Central memory CD8-positive, alpha-beta T cell (primary cell): ENCODE data around the gene PPP2R2D.
"Not testable (repeated sequence)": the region's sequence is repeated elsewhere in the genome, so short reads cannot be mapped to it uniquely, and the experiment has no call there.

Experiments
- ATAC-seq: fragments of 150-1000 bp; cut with Tn5 transposase; replicated peaks from 2 replicates; pipeline ENCODE4 v1.10.0; 2022; ENCODE audit warnings: mild to moderate bottlenecking, moderate FRiP score, moderate number of reproducible peaks; ENCODE audit not compliant: poor library complexity, severe bottlenecking; ENCODE audit errors: extremely low read depth
- DNase-seq, 2 donors: peaks; one replicate each; pipeline ENCODE4 v3.0.0; 2021; ENCODE audit warnings: low spot score in 2 of 2
- H3K27ac Mint-ChIP-seq: one replicate; pipeline ENCODE4 v1.8.0; 2022; ENCODE audit warnings: low read depth, mild to moderate bottlenecking, moderate library complexity, mixed read lengths
- H3K27me3 Mint-ChIP-seq: one replicate; pipeline ENCODE4 v1.8.0; 2022; ENCODE audit warnings: mixed read lengths
- H3K36me3 Mint-ChIP-seq: one replicate; pipeline ENCODE4 v1.8.0; 2022; ENCODE audit warnings: mild to moderate bottlenecking, moderate library complexity, mixed read lengths; ENCODE audit not compliant: insufficient read depth
- H3K4me1 Mint-ChIP-seq: one replicate; pipeline ENCODE4 v1.8.0; 2022; ENCODE audit warnings: mixed read lengths
- H3K4me3 Mint-ChIP-seq: one replicate; pipeline ENCODE4 v1.8.0; 2022; ENCODE audit warnings: mild to moderate bottlenecking, moderate library complexity, mixed read lengths
- H3K9me3 Mint-ChIP-seq: one replicate; pipeline ENCODE4 v1.8.0; 2022; ENCODE audit warnings: mixed read lengths

PPP2R2D gene

GRCh38 chr10:131872011-131872826 is 28.6 kb upstream of the PPP2R2D start:
- no peak for DNase-seq
- ATAC-seq = no peak
- no peak overlapping the region for H3K4me3 Mint-ChIP-seq
- H3K9me3 Mint-ChIP-seq = no peaks in the 10 kb centered on the region
- no peak overlapping the region for H3K27ac Mint-ChIP-seq
- H3K4me1 Mint-ChIP-seq = peaks cover 5% of the 10 kb centered on the region
- H3K27me3 Mint-ChIP-seq = peaks cover 69% of the 10 kb centered on the region
- H3K36me3 Mint-ChIP-seq = no peaks in the 10 kb centered on the region

GRCh38 chr10:131872827-131873375 is 27.9 kb upstream of the PPP2R2D start:
- Mint-ChIP-seq H3K36me3 (no peaks in the 10 kb centered on the region), H3K9me3 (no peaks in the 10 kb centered on the region), H3K27ac (no peak overlapping the region), H3K4me1 (peaks cover 5% of the 10 kb centered on the region), H3K4me3 (no peak overlapping the region), H3K27me3 (peaks cover 69% of the 10 kb centered on the region)
- no peak for DNase-seq
- ATAC-seq = no peak

- no peak overlapping the region for H3K27ac Mint-ChIP-seq
- peaks cover 81% of the 10 kb centered on the region for H3K27me3 Mint-ChIP-seq
- DNase-seq (no peak), ATAC-seq (no peak)
- H3K36me3 Mint-ChIP-seq = no peaks in the 10 kb centered on the region
- peaks cover 5% of the 10 kb centered on the region for H3K4me1 Mint-ChIP-seq
- no peak overlapping the region for H3K4me3 Mint-ChIP-seq
- H3K9me3 Mint-ChIP-seq = no peaks in the 10 kb centered on the region
Measured at GRCh38 chr10:131874991-131875451, 25.8 kb upstream of the PPP2R2D start.

GRCh38 chr10:131875501-131875900 is 25.3 kb upstream of the PPP2R2D start:
- H3K4me1 Mint-ChIP-seq = peaks cover 5% of the 10 kb centered on the region
- H3K4me3 Mint-ChIP-seq = no peak overlapping the region
- H3K9me3 Mint-ChIP-seq = no peaks in the 10 kb centered on the region
- no peak overlapping the region for H3K27ac Mint-ChIP-seq
- peaks cover 81% of the 10 kb centered on the region for H3K27me3 Mint-ChIP-seq
- no peak for DNase-seq
- H3K36me3 Mint-ChIP-seq = no peaks in the 10 kb centered on the region
- no peak for ATAC-seq

- Mint-ChIP-seq H3K27ac (no peak overlapping the region), H3K36me3 (no peaks in the 10 kb centered on the region), H3K4me3 (no peak overlapping the region), H3K27me3 (peaks cover 80% of the 10 kb centered on the region), H3K9me3 (no peaks in the 10 kb centered on the region), H3K4me1 (peaks cover 5% of the 10 kb centered on the region)
- ATAC-seq = no peak
- DNase-seq = no peak
Measured at GRCh38 chr10:131876017-131876416, 24.8 kb upstream of the PPP2R2D start.

GRCh38 chr10:131876508-131876907 is 24.3 kb upstream of the PPP2R2D start:
- Mint-ChIP-seq H3K4me3 (no peak overlapping the region), H3K27me3 (peaks cover 76% of the 10 kb centered on the region), H3K27ac (no peak overlapping the region), H3K36me3 (no peaks in the 10 kb centered on the region), H3K4me1 (peaks cover 5% of the 10 kb centered on the region), H3K9me3 (no peaks in the 10 kb centered on the region)
- ATAC-seq = no peak
- DNase-seq = no peak

- no peak overlapping the region for H3K27ac Mint-ChIP-seq
- no peak for DNase-seq
- no peaks in the 10 kb centered on the region for H3K9me3 Mint-ChIP-seq
- H3K4me1 Mint-ChIP-seq = no peaks in the 10 kb centered on the region
- peaks cover 43% of the 10 kb centered on the region for H3K27me3 Mint-ChIP-seq
- ATAC-seq = no peak
- H3K4me3 Mint-ChIP-seq = no peak overlapping the region
- H3K36me3 Mint-ChIP-seq = peaks cover 4% of the 10 kb centered on the region
Measured at GRCh38 chr10:131880016-131880590, 20.7 kb upstream of the PPP2R2D start.

GRCh38 chr10:131881104-131881880 is 19.5 kb upstream of the PPP2R2D start:
- peaks cover 35% of the 10 kb centered on the region for H3K27me3 Mint-ChIP-seq
- H3K27ac Mint-ChIP-seq = no peak overlapping the region
- no peak for ATAC-seq

GRCh38 chr10:131882151-131882550 is 18.7 kb upstream of the PPP2R2D start:
- Mint-ChIP-seq H3K27ac (no peak overlapping the region), H3K4me1 (no peaks in the 10 kb centered on the region), H3K36me3 (peaks cover 4% of the 10 kb centered on the region), H3K27me3 (peaks cover 26% of the 10 kb centered on the region), H3K4me3 (no peak overlapping the region), H3K9me3 (no peaks in the 10 kb centered on the region)
- no peak for ATAC-seq
- no peak for DNase-seq

More at GRCh38 chr10:131881104-131881880, 19.5 kb upstream of the PPP2R2D start:
- no peaks in the 10 kb centered on the region for H3K4me1 Mint-ChIP-seq
- no peaks in the 10 kb centered on the region for H3K9me3 Mint-ChIP-seq
- no peak for DNase-seq
- peaks cover 4% of the 10 kb centered on the region for H3K36me3 Mint-ChIP-seq
- H3K4me3 Mint-ChIP-seq = no peak overlapping the region

- DNase-seq = no peak
- no peak for ATAC-seq
- no peaks in the 10 kb centered on the region for H3K9me3 Mint-ChIP-seq
- H3K27ac Mint-ChIP-seq = no peak overlapping the region
- peaks cover 19% of the 10 kb centered on the region for H3K27me3 Mint-ChIP-seq
- no peak overlapping the region for H3K4me3 Mint-ChIP-seq
- peaks cover 4% of the 10 kb centered on the region for H3K36me3 Mint-ChIP-seq
- H3K4me1 Mint-ChIP-seq = no peaks in the 10 kb centered on the region
Measured at GRCh38 chr10:131882590-131883451, 18.0 kb upstream of the PPP2R2D start.

GRCh38 chr10:131883621-131884393 is 17.0 kb upstream of the PPP2R2D start:
- not testable (repeated sequence) for H3K36me3 Mint-ChIP-seq, DNase-seq, H3K9me3 Mint-ChIP-seq, ATAC-seq, H3K27ac Mint-ChIP-seq, H3K4me1 Mint-ChIP-seq, H3K4me3 Mint-ChIP-seq, H3K27me3 Mint-ChIP-seq
